ENCODE results near the gene AUTS2. TPM values are rescaled to one million over a fixed set of nuclear protein-coding genes. Genes with fewer than 3 reads are reported as not detected.

Gene AUTS2
- total and polyA plus RNA-seq, 2 of the 8 experiments (the other 6 are each of a cell fraction or from before 2014, with no cell fraction given): 25.9 to 101 TPM

GRCh38 chr7:70695795-70696083 is 1097.5 kb downstream of the AUTS2 start (continued):
- TF ChIP-seq CHD7 (IDR thresholded peaks at IDR 0.05; ENCODE audit: insufficient replicate concordance, low read length) (no peak), SIN3A (conservative IDR thresholded peaks at IDR 0.05 in 1 of 2, IDR thresholded peaks at IDR 0.05 in 1 of 2; ENCODE audit: low read depth in 1 of 2, low read length in 2 of 2) (peak in 1 of 2 experiments; percentile 17; a peak in 1 of 4 replicates), ATF2 (IDR thresholded peaks at IDR 0.05; ENCODE audit: low read length) (peak; percentile 75), TAF7 (optimal IDR thresholded peaks at IDR 0.05; ENCODE audit: borderline replicate concordance, low read depth, low read length) (peak; percentile 49)
